Measurements from ENCODE around the gene MATCAP1.

MATCAP1 gene

DNA sequence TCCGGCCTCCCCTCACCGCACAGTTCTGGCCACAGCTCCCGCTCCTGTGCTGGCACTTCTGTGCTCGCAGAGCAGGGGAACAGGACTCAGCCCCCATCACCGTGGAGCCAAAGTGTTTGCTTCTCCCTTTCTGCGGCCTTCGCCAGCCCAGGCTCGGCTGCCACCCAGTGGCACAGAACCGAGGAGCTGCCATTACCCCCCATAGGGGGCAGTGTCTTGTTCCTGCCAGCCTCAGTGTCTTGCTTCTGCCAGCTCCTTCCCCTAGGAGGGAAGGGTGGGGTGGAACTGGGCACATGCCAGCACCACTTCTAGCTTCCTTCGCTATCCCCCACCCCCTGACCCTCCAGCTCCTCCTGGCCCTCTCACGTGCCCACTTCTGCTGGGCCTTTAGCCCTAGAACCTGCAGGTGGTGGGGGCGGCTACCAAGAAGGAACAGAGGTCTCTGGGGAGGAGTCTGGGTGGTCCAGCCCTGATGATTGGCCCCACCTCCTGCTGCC is 14.5 kb upstream of the MATCAP1 start:
- TF ChIP-seq, protein P1, sequence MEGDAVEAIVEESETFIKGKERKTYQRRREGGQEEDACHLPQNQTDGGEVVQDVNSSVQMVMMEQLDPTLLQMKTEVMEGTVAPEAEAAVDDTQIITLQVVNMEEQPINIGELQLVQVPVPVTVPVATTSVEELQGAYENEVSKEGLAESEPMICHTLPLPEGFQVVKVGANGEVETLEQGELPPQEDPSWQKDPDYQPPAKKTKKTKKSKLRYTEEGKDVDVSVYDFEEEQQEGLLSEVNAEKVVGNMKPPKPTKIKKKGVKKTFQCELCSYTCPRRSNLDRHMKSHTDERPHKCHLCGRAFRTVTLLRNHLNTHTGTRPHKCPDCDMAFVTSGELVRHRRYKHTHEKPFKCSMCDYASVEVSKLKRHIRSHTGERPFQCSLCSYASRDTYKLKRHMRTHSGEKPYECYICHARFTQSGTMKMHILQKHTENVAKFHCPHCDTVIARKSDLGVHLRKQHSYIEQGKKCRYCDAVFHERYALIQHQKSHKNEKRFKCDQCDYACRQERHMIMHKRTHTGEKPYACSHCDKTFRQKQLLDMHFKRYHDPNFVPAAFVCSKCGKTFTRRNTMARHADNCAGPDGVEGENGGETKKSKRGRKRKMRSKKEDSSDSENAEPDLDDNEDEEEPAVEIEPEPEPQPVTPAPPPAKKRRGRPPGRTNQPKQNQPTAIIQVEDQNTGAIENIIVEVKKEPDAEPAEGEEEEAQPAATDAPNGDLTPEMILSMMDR (IDR thresholded peaks at IDR 0.05), result peak; percentile 68

DNA sequence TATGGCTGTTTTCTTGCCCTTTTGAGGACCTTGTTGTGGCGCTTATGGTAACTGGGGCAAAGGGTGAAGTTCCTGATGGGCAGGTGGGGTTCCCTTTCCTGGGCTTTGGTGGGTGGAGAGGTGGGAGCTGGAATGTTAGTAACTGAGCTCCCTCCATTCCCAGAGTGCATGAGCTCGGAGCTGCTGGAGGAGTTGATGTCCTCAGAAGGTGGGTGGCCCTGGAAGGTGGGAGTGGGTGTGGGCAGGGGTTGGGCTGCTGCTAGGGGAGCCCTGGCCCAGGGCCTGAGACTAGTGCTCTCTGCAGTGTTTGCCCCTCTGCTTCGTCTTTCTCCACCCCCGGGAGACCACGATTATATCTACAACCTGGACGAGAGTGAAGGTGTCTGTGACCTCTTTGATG is 13.9 kb upstream of the MATCAP1 start:
- TF ChIP-seq, protein P1 (IDR thresholded peaks at IDR 0.05), result no peak

DNA sequence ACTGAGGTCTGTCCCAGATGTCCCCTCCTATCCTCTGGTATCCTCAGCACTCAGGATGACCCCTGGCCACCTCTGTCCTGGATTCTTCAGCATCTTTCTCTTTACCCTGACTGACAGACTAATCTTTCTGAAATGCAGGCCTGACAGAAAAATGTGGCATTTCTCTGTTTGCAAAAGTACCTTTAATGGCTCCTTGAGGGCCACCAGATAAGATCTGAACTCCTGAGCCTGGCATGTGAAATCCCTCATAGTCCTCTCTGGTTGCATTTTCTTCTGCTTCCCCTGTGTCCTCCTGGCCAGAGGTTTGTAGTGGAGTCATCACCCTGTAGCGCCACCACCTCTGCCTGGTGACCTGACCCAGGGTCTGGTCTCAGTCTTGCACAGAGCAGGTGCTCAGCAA is 13.1 kb upstream of the MATCAP1 start:
- TF ChIP-seq, protein P1 (IDR thresholded peaks at IDR 0.05), result no peak

GRCh38 chr16:67195676-67196075 is 11.9 kb upstream of the MATCAP1 start:
- TF ChIP-seq, protein P1 (IDR thresholded peaks at IDR 0.05), result no peak

DNA sequence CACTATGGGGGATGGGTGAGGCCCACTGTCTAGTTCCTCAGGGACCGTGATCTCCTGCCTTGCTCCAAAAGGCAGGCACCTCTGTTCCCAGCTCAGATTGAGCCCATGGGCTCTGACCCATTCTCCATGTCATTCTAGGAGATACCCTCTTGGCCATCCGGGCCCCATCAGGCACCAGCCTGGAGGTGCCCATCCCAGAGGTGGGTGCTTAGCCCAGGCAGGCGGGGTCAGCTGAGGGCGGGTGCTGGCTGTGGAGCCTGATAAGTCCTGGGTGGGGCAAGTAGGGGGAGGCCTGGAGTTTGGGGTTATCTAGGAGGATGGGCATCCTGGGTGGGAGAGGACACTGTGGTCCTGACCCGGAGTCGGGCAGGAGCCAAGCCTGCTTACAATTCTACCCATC is 10.5 kb upstream of the MATCAP1 start:
- TF ChIP-seq, protein P1 (IDR thresholded peaks at IDR 0.05), result no peak

GRCh38 chr16:67193536-67193935 is 9.8 kb upstream of the MATCAP1 start:
- TF ChIP-seq, protein P1 (IDR thresholded peaks at IDR 0.05), result no peak

DNA sequence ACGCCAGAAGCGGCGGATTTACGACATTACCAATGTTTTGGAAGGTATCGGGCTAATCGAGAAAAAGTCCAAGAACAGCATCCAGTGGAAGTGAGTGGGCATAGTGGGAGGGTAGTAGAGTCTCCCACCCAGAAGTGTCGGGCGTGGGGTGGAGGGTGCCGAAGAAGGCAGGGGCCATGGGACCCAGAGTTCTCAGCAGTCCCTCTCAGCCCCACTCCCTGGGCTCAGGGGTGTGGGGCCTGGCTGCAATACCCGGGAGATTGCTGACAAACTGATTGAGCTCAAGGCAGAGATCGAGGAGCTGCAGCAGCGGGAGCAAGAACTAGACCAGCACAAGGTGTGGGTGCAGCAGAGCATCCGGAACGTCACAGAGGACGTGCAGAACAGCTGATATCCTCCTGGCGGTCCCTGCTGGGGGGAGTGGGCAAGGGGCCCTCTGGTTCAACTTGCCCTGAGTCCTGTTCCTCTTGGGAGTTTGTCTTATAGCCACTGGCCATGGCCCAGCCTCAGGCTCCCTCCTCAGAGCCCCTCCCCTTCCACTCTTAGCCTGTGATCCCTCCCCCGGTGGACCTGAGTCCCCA is 9.1 kb upstream of the MATCAP1 start:
- TF ChIP-seq, protein P1 (IDR thresholded peaks at IDR 0.05), result no peak

Measured in LNCAP (cell line).